Ascending aorta (tissue), 2 donors: ENCODE measurements around the gene CKAP5. TPM values are rescaled to one million over a fixed set of nuclear protein-coding genes. Genes with fewer than 3 reads are reported as not detected.
"Not testable (repeated sequence)": the region's sequence is repeated elsewhere in the genome, so short reads cannot be mapped to it uniquely, and the experiment has no call there.

Source experiments
- DNase-seq, 2 donors: peaks; one replicate each; pipeline ENCODE4 v3.0.0-alpha.2; 2019; ENCODE audit warnings: low spot score in 2 of 2
- H3K27ac ChIP-seq, 2 donors: fragments of 200-600 bp; sonication (generic); one replicate each; pipeline ENCODE4 v1.5.1; 2016 to 2017; ENCODE audit warnings: mild to moderate bottlenecking in 1 of 2
- H3K27me3 ChIP-seq: fragments of 200-600 bp; sonication (generic); one replicate; pipeline ENCODE4 v1.5.1; 2017
- H3K36me3 ChIP-seq, 2 donors: fragments of 200-600 bp; sonication (generic); one replicate each; pipeline ENCODE4 v1.5.1; 2016
- H3K4me1 ChIP-seq, 2 donors: fragments of 200-600 bp; sonication (generic); one replicate each; pipeline ENCODE4 v1.5.1; 2016 to 2017; ENCODE audit warnings: mild to moderate bottlenecking in 1 of 2
- H3K4me3 ChIP-seq, 2 donors: fragments of 200-600 bp; sonication (generic); one replicate each; pipeline ENCODE4 v1.5.1; 2016 to 2017; ENCODE audit warnings: mild to moderate bottlenecking in 1 of 2
- H3K9me3 ChIP-seq, 2 donors: fragments of 200-600 bp; sonication (generic); one replicate each; pipeline ENCODE4 v1.5.1; 2016
- CTCF ChIP-seq, 3 experiments: fragments of 200-600 bp in 2 of 3; fragments of 450-650 bp in 1 of 3; sonication (generic) in 2 of 3; IDR thresholded peaks; one replicate each; pipeline ENCODE4 v1.5.1; 2016 to 2019; ENCODE audit warnings: antibody characterized with exemption in 3 of 3, mild to moderate bottlenecking in 1 of 3, moderate library complexity in 1 of 3
- intact Hi-C: fragments of 100-400 bp; cut with DNase I; formaldehyde crosslinking; loops from one replicate; pipeline ENCODE4 v1.15.1; 2023
- total RNA-seq: library from RNA; depleted of rRNA; stranded (reverse); fragments of >200 nt; gene quantifications from one replicate; pipeline ENCODE4 v1.1.0, GENCODE V29; 2016

CKAP5 gene
- total RNA-seq, 1 donor from 2014 or later = 13.5 TPM

GRCh38 chr11:46801694-46802470 lies 44.2 kb downstream of the CKAP5 start:
- TF ChIP-seq CTCF (IDR thresholded peaks at IDR 0.05) = no peak
- H3K36me3 ChIP-seq = peaks cover 24 to 53% of the 10 kb centered on the region in 2 donors
- H3K4me3 ChIP-seq = no peak overlapping the region
- no peaks in the 10 kb centered on the region for H3K9me3 ChIP-seq
- no peaks in the 10 kb centered on the region for H3K4me1 ChIP-seq
- H3K27me3 ChIP-seq = no peaks in the 10 kb centered on the region
- intact Hi-C loops = no loop called here
- DNase-seq = no peak
- H3K27ac ChIP-seq = no peak overlapping the region

GRCh38 chr11:46800177-46800576 lies 45.9 kb downstream of the CKAP5 start:
- no peak for TF ChIP-seq CTCF (IDR thresholded peaks at IDR 0.05)
- Histone ChIP-seq H3K36me3 (peaks cover 34 to 58% of the 10 kb centered on the region in 2 donors), H3K9me3 (no peaks in the 10 kb centered on the region), H3K4me1 (no peaks in the 10 kb centered on the region), H3K27ac (no peak overlapping the region), H3K27me3 (no peaks in the 10 kb centered on the region), H3K4me3 (no peak overlapping the region)
- intact Hi-C loops = no loop called here
- DNase-seq = no peak

GRCh38 chr11:46799725-46800124 lies 46.4 kb downstream of the CKAP5 start:
- not testable (repeated sequence) for H3K27ac ChIP-seq, H3K9me3 ChIP-seq, H3K27me3 ChIP-seq, H3K4me3 ChIP-seq, H3K4me1 ChIP-seq, DNase-seq
- intact Hi-C loops = loop anchor here (10.0 kb wide), 1 partner anchor 175 kb away; no protein-coding TSS in a partner anchor
- peaks cover 35 to 61% of the 10 kb centered on the region in 2 donors for H3K36me3 ChIP-seq

GRCh38 chr11:46778416-46778815 lies 67.7 kb downstream of the CKAP5 start:
- TF ChIP-seq CTCF (IDR thresholded peaks at IDR 0.05) = no peak
- Histone ChIP-seq H3K27ac (no peak overlapping the region), H3K27me3 (no peaks in the 10 kb centered on the region), H3K4me1 (no peaks in the 10 kb centered on the region), H3K4me3 (no peak overlapping the region), H3K36me3 (peaks cover 56 to 81% of the 10 kb centered on the region in 2 donors), H3K9me3 (no peaks in the 10 kb centered on the region)
- intact Hi-C loops = no loop called here
- DNase-seq = no peak

GRCh38 chr11:46776878-46777277 lies 69.2 kb downstream of the CKAP5 start:
- intact Hi-C loops = no loop called here
- no peak for DNase-seq
- no peaks in the 10 kb centered on the region for H3K4me1 ChIP-seq
- H3K36me3 ChIP-seq = peaks cover 46 to 76% of the 10 kb centered on the region in 2 donors
- H3K27me3 ChIP-seq = no peaks in the 10 kb centered on the region
- H3K9me3 ChIP-seq = no peaks in the 10 kb centered on the region
- no peak for TF ChIP-seq CTCF (IDR thresholded peaks at IDR 0.05)
- H3K27ac ChIP-seq = no peak overlapping the region
- no peak overlapping the region for H3K4me3 ChIP-seq

GRCh38 chr11:46769636-46770221 lies 76.4 kb downstream of the CKAP5 start:
- peaks cover 30 to 73% of the 10 kb centered on the region in 2 donors for H3K36me3 ChIP-seq
- no peak for TF ChIP-seq CTCF (IDR thresholded peaks at IDR 0.05)
- DNase-seq = no peak
- H3K9me3 ChIP-seq = no peaks in the 10 kb centered on the region
- no peak overlapping the region for H3K4me3 ChIP-seq
- no peaks in the 10 kb centered on the region for H3K4me1 ChIP-seq
- H3K27me3 ChIP-seq = no peaks in the 10 kb centered on the region
- intact Hi-C loops = no loop called here
- H3K27ac ChIP-seq = no peak overlapping the region
